A172 (cell line): ENCODE data around the gene TXLNA. TPM values are rescaled to one million over a fixed set of nuclear protein-coding genes. Genes with fewer than 3 reads are reported as not detected.
A peak's percentile ranks its signal among the peaks of the same experiment; 100 is the strongest.

Experiments
- DNase-seq: peaks from one replicate; pipeline ENCODE4 v3.0.0-alpha.2; 2015; ENCODE audit warnings: low spot score
- total RNA-seq: library from RNA; depleted of rRNA; stranded (reverse); fragments of >200 nt; shearing (Covaris generic); gene quantifications from 2 replicates; pipeline ENCODE4 v1.2.3, GENCODE V29; 2014

Gene TXLNA
- total RNA-seq, 1 experiment from 2014 or later, result 22.1 TPM

- peak; percentile 38 for DNase-seq
Observed at GRCh38 chr1:32215629-32216480, 36.4 kb downstream of the TXLNA start.

GRCh38 chr1:32216566-32216965 lies 37.1 kb downstream of the TXLNA start:
- DNase-seq, result no peak

GRCh38 chr1:32219022-32219421 lies 39.5 kb downstream of the TXLNA start:
- no peak for DNase-seq

- no peak for DNase-seq
Observed at GRCh38 chr1:32220746-32221580, 41.5 kb downstream of the TXLNA start.

- DNase-seq, result no peak
Observed at GRCh38 chr1:32221581-32221979, 42.1 kb downstream of the TXLNA start.

GRCh38 chr1:32221980-32222755 lies 42.7 kb downstream of the TXLNA start, which contains the start of the genes EIF3I and TMEM234:
TSS of gene EIF3I (plus strand) at chr1:32222407. CDS start at chr1:32222442, 35 bp downstream.
TSS of gene TMEM234 (minus strand) at chr1:32222353. CDS start at chr1:32222322, 31 bp downstream.
- peak; percentile 78 for DNase-seq

GRCh38 chr1:32223683-32224082 lies 44.2 kb downstream of the TXLNA start:
- DNase-seq, result no peak

- no peak for DNase-seq
Observed at GRCh38 chr1:32224285-32224684, 44.8 kb downstream of the TXLNA start.

GRCh38 chr1:32228771-32229170 lies 49.3 kb downstream of the TXLNA start:
- DNase-seq, result no peak

- no peak for DNase-seq
Observed at GRCh38 chr1:32231843-32232432, 52.5 kb downstream of the TXLNA start.

- DNase-seq, result no peak
Observed at GRCh38 chr1:32232558-32233304, 53.3 kb downstream of the TXLNA start.

GRCh38 chr1:32234792-32235191 lies 55.3 kb downstream of the TXLNA start:
- DNase-seq, result no peak

GRCh38 chr1:32239337-32239736 lies 59.9 kb downstream of the TXLNA start:
- no peak for DNase-seq

- DNase-seq, result no peak
Observed at GRCh38 chr1:32239790-32240139, 60.3 kb downstream of the TXLNA start.

GRCh38 chr1:32240140-32240951 lies 60.9 kb downstream of the TXLNA start:
- no peak for DNase-seq

- no peak for DNase-seq
Observed at GRCh38 chr1:32241001-32241763, 61.7 kb downstream of the TXLNA start.

GRCh38 chr1:32242341-32242851 lies 62.9 kb downstream of the TXLNA start:
- no peak for DNase-seq

GRCh38 chr1:32246888-32247273 lies 67.4 kb downstream of the TXLNA start, which contains the start of gene FAM167B:
TSS of gene FAM167B (plus strand) at chr1:32247222. CDS start at chr1:32247422, 200 bp downstream.
- peak; percentile 61 for DNase-seq

GRCh38 chr1:32247452-32247851 lies 68.0 kb downstream of the TXLNA start:
- no peak for DNase-seq
